C4-2B (cell line): Measurements from ENCODE around the gene SZT2.

Experiments
- CTCF ChIP-seq: fragments of 450-650 bp; conservative IDR thresholded peaks from 2 replicates; pipeline ENCODE4 v1.5.1; 2017; ENCODE audit warnings: mild to moderate bottlenecking
- ZFX ChIP-seq: fragments of 450-650 bp; IDR thresholded peaks from 2 replicates; pipeline ENCODE4 v1.6.1; 2017

- TF ChIP-seq CTCF, result no peak
- no peak for TF ChIP-seq ZFX
Measured at GRCh38 chr1:43344267-43344850, 45.3 kb upstream of the SZT2 start.
